ENCODE measurements around the gene PRH2.

The PRH2 gene

DNA sequence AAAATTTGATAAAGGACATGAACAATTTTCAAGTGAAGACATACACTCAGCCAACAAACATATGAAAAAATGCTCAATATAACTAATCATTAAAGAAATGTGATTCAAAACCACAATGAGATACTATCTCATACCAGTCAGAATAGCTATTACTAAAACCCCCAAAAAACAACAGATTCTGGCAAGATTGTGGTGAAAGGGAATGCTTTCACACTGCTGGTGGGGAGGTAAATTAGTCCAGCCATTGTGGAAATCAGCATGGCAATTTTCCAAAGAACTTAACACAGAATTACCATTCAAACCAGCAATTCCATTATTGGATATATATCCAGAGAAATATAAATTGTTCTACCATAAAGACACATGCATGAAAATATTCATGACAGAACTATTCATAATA lies 28.7 kb downstream of the PRH2 start:
- no peak for TF ChIP-seq CTCF (IDR thresholded peaks at IDR 0.05; ENCODE audit: control insufficient read depth, extremely low read depth, insufficient read depth)
- no peak overlapping the region for H3K4me3 ChIP-seq (ENCODE audit: low read depth, low read length)
- DNase-seq (ENCODE audit: low read depth): no peak

GRCh38 chr12:10959804-10960203 lies 30.8 kb downstream of the PRH2 start:
- no peak for DNase-seq (ENCODE audit: low read depth)
- H3K4me3 ChIP-seq (ENCODE audit: low read depth, low read length): no peak overlapping the region
- no peak for TF ChIP-seq CTCF (IDR thresholded peaks at IDR 0.05; ENCODE audit: control insufficient read depth, extremely low read depth, insufficient read depth)

DNA sequence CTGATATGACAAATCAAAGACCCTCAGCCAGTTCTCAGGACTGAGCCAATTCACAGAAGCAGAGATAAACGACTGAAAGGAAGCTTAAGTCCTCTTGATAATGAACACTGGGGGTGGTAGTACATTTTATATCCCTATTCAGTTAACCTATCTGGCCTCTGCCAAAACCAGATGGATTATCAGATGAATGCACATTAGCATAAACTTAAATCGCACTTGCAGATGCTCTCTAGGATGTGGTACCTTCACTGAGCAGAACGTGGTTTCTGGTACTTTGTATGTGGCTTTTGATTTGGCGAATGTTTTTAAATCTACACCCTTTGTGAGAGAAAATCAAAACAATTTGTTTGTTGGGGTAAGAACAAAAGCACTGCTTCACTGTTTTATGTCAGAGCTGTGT lies 31.2 kb downstream of the PRH2 start:
- DNase-seq (ENCODE audit: low read depth): no peak
- TF ChIP-seq CTCF (IDR thresholded peaks at IDR 0.05; ENCODE audit: control insufficient read depth, extremely low read depth, insufficient read depth): no peak
- H3K4me3 ChIP-seq (ENCODE audit: low read depth, low read length): no peak overlapping the region

- no peak for DNase-seq (ENCODE audit: low read depth)
- no peak for TF ChIP-seq CTCF (IDR thresholded peaks at IDR 0.05; ENCODE audit: control insufficient read depth, extremely low read depth, insufficient read depth)
- H3K4me3 ChIP-seq (ENCODE audit: low read depth, low read length): no peak overlapping the region
Measured at GRCh38 chr12:10965476-10965875, 36.4 kb downstream of the PRH2 start.

DNA sequence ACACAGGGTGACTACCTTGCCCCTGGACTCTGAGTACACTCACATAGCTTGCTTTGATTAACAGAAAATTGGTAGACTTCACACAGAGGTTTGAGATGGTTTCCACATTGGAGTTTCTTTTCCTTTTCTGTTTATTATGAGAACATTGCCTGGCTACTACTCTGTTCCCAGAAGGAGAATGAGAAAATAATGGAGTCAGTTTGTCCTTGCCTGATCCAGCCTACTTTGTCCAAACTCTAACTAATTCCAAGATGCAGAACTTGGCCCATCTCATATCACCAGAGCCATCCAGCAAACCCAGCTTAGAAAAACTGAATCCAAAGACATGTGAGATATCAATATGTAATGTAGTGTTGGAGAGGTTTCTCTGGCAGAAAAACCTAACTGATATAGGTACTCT lies 37.3 kb downstream of the PRH2 start:
- TF ChIP-seq CTCF (IDR thresholded peaks at IDR 0.05; ENCODE audit: control insufficient read depth, extremely low read depth, insufficient read depth): no peak
- no peak overlapping the region for H3K4me3 ChIP-seq (ENCODE audit: low read depth, low read length)
- no peak for DNase-seq (ENCODE audit: low read depth)

- TF ChIP-seq CTCF (IDR thresholded peaks at IDR 0.05; ENCODE audit: control insufficient read depth, extremely low read depth, insufficient read depth): no peak
- DNase-seq (ENCODE audit: low read depth): no peak
- no peak overlapping the region for H3K4me3 ChIP-seq (ENCODE audit: low read depth, low read length)
Measured at GRCh38 chr12:10967409-10967808, 38.4 kb downstream of the PRH2 start.

DNA sequence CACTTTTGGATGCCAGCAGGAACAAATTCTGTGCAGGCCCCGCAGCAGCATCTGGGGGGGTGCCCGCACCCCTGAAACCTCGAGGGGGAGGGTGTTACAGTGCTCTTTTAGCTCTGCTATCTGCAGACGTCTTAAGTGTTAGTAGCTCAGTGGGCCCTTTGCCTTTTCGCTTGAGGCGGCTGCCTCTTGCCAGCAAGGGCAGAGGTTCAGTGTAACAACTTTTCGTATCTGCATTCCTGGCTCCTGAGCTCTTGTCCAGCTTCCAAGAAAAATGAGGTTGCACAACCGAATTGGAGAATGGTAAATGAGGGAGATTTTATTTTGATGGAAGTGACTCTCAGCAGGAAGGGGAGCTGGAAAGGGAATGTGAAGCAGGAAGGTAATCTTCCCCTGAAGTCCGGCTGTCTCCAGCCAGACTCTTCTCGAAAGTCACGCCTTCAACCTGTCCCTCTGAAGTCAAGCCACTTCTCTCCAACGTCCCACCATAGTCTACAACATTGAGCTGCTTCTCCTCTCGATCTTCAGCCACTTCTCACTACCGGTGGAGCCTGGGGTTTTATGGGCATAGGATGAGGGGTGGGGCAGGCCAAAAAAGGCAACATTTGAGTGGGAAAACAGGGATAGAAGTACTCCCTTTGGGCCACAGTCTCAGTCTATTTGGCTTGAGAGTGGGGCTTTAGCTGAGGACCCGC lies 39.9 kb downstream of the PRH2 start:
- no peak overlapping the region for H3K4me3 ChIP-seq (ENCODE audit: low read depth, low read length)

More for the DNA sequence above, 39.9 kb downstream of the PRH2 start:
- no peak for TF ChIP-seq CTCF (IDR thresholded peaks at IDR 0.05; ENCODE audit: control insufficient read depth, extremely low read depth, insufficient read depth)
- peak; percentile 45 for DNase-seq (ENCODE audit: low read depth)
